ENCODE measurements around the gene TPCN2.

The TPCN2 gene

GRCh38 chr11:69078930-69079605, 30.3 kb downstream of the TPCN2 start:
- DNase-seq = no peak

DNA sequence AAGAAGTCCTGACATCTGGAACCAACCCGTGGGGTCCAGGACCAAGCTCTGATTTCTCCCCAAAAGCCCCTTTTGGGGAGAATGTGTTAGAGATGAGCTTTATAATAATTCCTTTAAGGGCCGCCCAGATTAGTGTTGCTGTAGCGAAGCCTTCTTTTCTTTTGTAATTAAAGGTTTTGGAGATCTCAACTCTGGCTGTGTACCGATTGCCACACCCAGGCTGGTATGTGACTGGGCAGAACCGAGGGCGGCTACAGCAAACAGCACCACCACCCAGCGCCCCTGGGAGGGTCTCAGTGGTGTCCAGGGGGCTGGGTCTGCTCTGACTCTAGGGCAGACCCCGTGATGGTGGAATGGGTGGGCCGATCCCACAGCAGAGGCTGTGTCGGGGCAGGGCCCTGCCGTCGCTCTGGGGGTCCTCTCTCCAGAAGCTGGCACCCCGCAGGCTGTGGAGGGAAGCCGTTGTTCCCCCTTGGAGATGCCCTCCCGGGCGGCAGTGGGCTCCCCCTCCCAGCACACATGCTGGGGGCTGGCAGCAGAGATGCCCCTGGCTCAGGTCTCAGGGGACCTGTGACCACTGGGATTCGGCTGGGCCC, 31.0 kb downstream of the TPCN2 start:
- DNase-seq = no peak

GRCh38 chr11:69080257-69080995, 31.7 kb downstream of the TPCN2 start:
- DNase-seq = no peak

- no peak for DNase-seq
Measured at GRCh38 chr11:69081180-69081579, 32.4 kb downstream of the TPCN2 start.

- no peak for DNase-seq
Measured at GRCh38 chr11:69083531-69084247, 35.0 kb downstream of the TPCN2 start.

GRCh38 chr11:69084371-69084770, 35.6 kb downstream of the TPCN2 start:
- DNase-seq = no peak

DNA sequence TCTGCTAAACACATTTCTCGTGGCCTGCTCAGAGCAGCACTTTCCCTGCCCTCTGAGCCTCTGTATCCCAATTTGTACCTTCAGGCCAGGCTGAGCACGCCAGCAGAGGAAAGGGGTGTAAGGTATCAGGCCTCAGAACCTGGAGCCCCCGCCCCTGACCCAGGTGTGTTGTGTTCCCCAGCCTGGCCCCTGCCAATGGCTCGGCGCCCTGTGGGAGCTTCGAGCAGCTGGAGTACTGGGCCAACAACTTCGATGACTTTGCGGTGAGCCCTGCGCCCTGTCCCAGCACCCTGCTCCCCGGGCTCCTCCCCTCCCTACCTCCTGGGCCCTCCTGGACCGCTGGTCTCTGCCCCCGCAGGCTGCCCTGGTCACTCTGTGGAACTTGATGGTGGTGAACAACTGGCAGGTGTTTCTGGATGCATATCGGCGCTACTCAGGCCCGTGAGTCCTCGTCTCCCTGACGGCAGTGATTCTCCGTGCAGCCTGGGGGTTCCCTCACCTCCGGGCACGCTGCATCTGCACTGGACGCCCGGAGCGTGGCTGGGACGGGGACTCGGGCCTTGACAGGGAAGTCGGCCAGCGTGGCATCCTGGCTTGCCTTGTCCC, 36.9 kb downstream of the TPCN2 start:
- no peak for DNase-seq

DNA sequence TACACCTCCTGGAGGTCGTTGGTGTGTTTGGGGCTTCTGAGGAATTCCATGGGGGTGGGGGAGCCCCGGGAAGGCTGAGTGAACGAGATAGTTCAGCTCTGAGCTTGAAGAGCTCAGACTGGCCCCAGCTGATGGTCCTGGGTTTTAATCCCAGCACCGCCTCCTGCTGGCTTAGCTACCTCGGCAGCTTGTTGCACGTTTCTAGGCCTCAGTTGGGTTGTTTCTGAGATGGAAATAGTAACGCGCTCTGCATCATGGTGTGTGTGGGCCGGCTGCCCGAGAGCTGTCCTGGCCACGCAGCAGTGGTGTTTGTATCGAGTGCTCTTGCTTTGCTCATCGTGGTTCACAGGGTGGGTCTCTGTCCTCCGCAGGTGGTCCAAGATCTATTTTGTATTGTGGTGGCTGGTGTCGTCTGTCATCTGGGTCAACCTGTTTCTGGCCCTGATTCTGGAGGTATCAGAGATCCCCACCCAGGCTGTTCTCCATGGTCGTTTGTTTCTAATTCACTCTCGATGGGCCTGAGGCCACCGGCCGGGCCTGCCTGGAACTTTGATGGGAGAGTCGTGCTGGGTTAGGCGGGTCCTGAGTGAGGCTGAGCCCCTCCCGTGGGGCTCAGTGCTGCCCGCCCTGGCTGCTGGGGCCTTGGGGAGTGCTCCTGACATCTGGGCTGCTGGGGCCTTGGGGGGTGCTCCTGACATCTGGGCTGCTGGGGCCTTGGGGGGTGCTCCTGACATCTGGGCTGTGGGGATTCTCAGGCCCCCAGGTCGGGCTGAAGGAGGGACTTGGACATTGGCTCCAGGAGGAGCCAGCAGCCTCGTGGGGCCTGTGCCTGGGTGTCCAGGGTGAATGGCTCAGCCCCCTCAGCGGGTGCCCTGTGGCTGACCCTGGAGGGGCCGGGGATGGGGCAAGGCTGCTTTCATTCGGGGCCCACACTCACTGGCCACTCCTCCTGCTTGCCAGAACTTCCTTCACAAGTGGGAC, 37.7 kb downstream of the TPCN2 start:
- DNase-seq = no peak

- no peak for DNase-seq
Measured at GRCh38 chr11:69087133-69087524, 38.4 kb downstream of the TPCN2 start.

- no peak for DNase-seq
Measured at GRCh38 chr11:69087811-69088210, 39.1 kb downstream of the TPCN2 start.

DNA sequence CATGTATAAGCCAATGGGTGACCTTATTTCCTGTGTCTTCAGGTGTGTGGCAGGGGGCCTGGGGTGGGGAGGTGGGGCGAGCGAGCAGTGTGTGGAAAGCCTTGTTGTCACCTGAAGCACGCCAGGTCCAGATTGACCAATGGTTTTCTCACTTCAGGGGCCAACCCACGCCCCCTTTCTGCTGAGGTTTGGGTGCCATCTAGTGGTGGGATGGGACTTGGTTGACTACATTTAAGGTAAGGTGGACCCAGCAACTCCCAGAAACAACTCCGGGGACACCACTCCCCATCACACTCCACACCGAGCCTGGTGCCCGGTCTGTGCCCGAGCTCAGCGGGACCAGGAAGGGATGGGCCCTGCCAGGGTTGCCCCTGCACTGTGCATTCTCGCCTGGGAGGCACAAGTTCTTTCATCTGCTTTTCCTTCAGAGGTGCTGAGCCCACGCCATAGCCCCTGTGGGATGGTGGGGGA, 40.0 kb downstream of the TPCN2 start:
- DNase-seq = peak; percentile 59

GRCh38 chr11:69089258-69089657, 40.5 kb downstream of the TPCN2 start:
- no peak for DNase-seq

GRCh38 chr11:69091638-69092165, 43.0 kb downstream of the TPCN2 start:
- DNase-seq = no peak

DNA sequence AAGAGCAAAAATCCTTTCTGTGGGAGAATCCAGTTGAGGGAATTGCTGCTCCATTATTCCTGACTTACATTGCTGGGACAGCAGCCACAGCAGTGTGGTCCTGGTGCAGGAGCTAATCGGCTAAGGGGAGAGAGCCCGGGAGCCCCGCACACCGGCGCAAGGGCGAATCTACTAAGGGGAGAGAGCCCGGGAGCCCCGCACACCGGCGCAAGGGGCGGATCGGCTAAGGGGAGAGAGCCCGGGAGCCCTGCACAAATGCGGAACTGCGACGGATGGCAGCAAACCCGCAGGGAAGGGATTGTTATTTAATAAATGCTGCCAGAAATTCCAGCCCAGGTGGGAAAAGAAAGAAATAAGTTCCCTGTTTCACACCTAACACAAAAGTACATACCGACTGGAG, 43.5 kb downstream of the TPCN2 start:
- no peak for DNase-seq

GRCh38 chr11:69093106-69093505, 44.4 kb downstream of the TPCN2 start:
- no peak for DNase-seq

DNA sequence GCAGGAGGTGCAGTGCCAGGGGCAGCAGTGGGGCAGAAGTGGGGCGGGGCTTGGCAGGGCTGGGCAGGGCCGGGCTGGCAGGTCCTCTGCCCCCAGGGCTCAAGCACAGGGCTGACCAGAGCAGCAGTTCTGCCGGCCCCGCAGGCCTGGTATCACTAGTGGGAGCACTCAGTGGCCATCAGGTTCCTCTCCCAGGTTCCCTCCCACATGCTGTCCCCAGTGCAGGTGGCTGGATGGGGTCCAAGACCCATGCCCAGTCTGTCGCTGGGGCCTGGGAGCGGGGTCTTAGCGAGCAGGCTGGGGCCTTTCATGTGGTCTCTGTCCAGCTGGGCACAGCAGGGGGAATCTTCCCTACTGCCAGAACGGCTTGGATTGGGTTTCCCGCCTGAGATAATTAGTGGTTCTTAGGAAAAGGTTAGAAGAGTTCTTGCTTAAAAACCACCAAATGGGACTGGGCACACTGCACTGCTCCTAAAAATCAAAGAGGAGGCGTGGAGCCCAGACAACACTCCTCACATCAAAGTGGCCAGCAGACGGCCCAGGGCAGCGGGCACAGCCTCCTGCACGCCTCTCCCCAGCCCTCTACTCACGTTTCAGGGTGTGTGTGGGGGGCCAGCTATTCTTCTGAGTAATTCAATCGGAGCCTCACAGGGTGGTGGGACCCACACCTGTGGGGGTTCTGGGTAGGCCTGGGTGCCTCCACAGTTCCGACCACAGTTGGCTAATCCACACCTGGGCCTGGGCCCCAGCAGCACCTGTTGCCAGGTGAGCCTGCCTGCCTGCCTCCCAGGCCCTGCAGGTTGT, 45.6 kb downstream of the TPCN2 start:
- DNase-seq = no peak

DNA sequence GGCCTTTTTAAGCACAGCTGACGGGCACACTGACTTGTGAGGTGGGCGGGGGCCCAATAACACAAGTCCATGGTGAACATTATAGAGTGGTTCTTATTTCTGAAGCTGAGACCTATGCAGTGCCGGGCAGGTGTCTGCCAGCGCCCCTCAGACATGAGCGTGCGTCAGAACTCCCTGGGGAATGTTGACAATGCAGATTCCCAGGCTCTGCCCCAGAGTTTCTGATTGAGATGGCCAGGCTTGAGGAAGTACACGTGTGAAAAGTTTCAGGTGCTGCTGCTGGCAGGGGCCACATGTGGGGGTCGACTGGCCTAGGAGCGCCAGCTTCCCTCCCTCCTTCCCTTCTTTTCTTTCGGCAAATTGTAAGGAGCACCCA, 46.2 kb downstream of the TPCN2 start:
- DNase-seq = no peak

- DNase-seq = no peak
Measured at GRCh38 chr11:69095300-69095699, 46.6 kb downstream of the TPCN2 start.

DNA sequence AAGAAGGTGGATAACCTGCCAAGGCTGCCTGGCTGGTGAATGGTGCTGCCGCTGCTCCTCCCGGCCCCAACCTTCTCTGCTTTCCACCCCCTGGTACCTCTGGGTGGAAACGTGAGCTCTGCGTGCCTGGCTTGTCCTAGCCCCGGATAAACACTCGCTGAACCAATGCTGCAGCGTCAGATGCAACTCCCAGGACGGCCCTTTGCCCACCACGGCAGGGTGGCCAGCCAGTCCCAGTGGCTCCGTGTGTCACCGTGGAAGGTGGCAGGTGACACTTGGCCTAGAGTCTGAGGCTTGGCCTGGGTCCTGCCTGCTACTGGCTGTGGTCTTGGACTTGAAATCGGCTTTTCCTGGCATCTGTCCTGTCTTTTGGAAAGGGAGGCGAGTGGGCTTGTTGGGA, 47.7 kb downstream of the TPCN2 start:
- no peak for DNase-seq

DNA sequence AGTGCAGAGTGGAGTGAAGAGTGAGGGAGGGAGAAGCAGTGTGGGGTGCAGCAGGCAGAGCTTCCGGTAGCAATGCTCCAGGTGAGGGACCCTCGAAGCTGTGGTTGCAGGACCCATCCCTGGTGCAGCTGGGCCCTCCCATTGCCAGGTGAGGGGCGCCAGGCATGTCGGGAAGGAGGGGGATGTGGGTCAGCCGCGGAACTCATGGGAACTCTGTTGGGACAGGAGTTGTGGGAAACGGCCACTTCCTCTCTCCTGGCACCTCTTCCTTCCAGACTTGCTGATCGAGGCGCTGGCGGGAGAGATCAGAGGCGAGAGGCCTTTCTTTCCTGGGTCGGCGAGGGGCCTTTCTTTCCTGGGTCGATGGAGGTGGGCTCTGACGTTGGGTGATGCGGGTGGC, 48.5 kb downstream of the TPCN2 start:
- DNase-seq = no peak

DNA sequence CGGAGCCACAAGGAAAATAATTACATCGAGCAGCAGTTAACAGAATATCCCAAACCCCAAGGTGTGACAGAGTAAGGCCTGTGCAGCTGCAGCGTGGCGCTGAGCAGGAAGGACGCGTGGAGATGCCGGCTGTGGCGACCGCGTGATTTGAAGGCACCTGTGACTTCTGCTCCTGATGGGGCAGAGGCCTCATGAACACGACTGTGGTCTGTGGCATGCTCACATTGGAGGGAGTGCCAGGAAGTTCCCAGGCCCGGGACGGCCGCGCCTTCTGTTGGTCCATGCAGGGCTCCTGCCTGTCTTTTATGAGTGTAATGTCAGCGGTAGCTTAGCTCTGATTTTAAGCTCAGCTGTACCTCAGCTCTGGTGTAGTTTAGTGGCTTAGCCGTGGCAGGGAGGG, 50.4 kb downstream of the TPCN2 start:
- DNase-seq = no peak

Measured in NCI-H774 (cell line).